HG03039 (cell line): ENCODE results near the gene SRRM1.

Experiments
- ATAC-seq: cut with Tn5 transposase; IDR thresholded peaks from one replicate; pipeline ENCODE4 v1.9.1; 2021; ENCODE audit warnings: mild to moderate bottlenecking, moderate library complexity; ENCODE audit not compliant: unreplicated experiment

The SRRM1 gene

GRCh38 chr1:24642481-24643362, at the start of gene SRRM1:
TSS of gene SRRM1 (plus strand) at chr1:24643302. CDS start at chr1:24643327, 25 bp downstream.
- peak; percentile 82 for ATAC-seq

- no peak for ATAC-seq
Measured at GRCh38 chr1:24594328-24594598, 48.8 kb upstream of the SRRM1 start.

DNA sequence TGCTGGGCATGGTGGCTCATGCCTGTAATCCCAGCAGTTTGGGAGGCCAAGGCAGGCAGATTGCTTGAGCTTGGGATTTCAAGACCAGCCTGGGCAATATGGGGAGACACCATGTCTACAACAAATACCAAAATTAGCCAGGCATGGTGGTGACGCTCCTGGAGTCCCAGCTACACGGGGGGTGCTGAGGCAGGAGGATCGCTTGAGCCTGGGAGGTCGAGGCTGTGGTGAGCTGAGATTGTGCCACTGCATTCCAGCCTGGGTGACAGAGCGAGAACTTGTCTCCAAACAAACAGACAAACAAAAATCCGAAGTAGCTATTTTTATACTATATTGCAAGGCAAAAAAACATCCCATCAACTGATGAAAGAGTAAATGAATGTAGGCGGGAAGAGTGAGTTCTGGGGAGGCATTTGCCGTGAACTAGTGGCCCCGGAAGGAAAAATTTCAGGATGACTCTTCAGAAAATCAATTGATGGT, 46.7 kb upstream of the SRRM1 start:
- ATAC-seq: no peak

DNA sequence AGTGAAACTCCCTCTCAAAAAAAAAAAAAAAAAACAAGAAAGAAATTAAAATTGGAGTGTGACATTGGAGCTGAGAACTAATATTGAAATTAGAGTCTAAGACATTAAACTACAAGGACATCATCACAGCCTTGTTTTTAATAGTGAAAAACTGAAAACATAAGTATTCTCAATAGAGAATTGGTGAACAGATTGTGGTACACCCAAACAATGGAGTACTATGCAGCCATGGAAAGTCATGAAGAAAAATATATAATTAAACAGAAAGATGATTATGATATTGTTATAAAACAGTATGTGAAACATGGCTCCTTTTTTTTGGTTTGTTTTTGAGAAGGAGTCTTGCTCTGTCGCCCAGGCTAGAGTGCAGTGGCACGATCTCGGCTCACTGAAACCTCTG, 43.8 kb upstream of the SRRM1 start:
- ATAC-seq: no peak

- ATAC-seq: no peak
Measured at GRCh38 chr1:24600551-24600950, 42.6 kb upstream of the SRRM1 start.

GRCh38 chr1:24605534-24606295, 37.4 kb upstream of the SRRM1 start:
- no peak for ATAC-seq

DNA sequence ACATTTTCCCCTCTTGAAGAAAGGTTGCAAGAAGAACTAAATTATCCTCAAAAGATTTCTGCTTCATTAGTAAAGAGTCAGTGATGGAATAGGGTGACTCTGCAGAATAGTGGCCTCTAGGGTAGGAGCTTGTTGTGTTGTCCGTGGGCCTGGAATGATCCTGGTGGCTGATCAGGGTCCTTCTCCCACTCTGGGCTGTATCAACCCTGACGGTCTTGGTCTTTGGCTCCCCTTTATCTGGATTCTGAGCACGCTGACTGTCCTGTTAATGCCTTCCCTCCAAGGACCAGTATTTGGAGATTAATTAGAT, 36.9 kb upstream of the SRRM1 start:
- no peak for ATAC-seq

GRCh38 chr1:24606621-24607020, 36.5 kb upstream of the SRRM1 start:
- no peak for ATAC-seq

DNA sequence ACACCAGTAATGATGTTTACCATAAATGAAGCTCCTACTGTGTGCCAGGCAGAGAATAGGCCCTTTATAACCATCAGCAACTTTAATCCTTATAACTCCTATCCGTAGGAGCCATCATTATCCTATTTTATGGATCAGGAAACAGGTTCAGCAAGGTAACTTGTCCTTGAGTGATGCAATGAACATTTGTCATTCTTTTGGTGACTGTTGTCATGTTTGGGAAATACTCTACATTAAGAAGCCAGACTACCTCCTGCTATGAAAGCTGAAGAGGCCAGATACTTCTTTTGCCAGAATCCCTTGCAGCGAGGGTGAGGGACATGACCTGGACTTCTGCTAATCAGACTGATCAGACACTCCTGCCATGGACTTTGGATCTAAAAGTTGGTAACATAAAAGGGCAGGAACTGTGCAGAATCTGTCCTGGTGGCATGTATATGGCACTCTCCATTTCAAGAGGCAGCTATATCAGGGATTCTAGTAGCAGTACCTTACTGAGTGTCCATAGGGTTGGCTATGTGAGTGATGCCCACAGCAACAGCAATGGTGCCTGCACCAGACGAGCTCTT, 33.1 kb upstream of the SRRM1 start:
- ATAC-seq: no peak

- no peak for ATAC-seq
Measured at GRCh38 chr1:24619376-24619775, 23.7 kb upstream of the SRRM1 start.

DNA sequence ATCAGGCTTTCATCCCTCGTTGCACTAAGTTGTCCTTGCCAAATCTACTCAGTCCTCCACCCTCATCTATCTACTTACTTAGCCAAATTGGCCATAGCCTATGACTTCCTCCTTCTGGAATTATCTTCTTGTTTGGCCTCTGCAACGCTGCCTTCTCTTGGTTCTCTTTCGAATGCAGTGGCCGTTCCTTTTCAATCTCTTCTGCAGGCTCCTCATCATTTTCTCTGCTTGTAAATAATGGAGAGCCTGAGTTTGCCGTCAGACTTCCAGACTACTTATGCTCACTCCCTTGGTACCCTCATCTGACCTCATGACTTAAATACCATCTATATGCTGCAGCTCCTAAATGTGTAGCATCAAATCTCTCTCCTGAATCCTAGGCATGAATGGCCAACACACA, 22.4 kb upstream of the SRRM1 start:
- ATAC-seq: no peak

DNA sequence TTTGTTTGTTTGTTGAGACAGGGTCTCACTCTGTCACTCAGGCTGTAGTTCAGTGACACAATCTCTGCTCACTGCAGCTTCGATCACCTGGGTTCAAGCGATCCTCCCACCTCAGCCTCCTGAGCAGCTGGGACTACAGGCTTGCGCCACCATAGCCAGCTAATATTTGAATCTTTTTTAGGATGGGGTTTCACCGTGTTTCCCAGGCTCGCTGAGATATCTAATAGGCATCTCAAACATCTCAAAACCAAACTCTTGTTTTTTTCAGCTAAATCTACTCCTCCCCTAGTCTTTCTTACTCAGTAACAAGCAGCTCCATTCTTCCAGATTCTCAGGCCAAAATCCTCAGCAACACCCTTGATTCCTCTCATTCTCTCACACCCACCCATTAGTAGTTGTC, 22.0 kb upstream of the SRRM1 start:
- ATAC-seq: no peak

GRCh38 chr1:24622218-24622617, 20.9 kb upstream of the SRRM1 start:
- ATAC-seq: no peak

DNA sequence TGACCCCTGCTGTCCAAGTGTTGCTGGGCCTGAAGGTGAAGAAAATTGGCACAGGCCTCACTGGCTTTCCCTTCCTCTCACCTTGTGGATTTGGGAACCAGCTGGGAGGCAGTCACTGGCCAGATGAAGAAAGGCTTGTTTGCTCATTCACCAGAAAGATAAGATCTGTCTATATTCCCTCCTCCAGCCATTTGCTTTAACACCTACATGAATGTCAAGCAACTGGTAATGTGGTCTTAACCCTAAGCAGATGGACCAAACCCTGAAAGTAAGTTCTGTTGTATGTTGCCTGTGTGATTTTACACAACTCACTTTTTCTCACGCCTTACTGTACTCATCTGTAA, 10.3 kb upstream of the SRRM1 start:
- no peak for ATAC-seq

DNA sequence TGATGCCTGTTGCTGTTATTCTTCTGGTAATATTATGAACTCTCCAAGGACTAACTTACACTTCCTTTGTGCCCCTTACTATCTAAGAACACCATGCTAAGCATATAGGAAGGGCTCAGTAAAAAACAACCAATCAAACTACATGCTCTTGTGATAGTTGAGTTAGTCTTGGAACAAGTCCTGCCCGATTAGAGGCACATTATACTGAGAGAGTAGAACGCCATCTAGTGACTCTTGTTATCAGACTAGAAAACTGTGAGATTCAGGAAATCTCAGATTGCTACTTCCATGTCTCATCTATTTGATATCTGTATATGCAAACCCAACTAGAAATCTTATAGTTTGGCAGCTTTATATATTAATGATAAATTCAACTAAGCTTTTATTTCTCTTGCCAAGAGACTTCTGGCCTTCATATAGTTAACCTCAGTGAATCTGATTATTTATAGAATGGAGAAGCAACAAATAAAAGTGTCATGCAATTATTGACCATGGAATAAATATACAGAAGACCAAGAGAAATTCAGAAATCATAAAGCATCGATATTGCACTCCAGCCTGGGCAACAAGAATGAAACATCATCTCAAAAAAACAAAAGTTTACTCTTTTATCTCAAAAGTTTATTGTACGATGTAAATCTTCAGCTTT, 7.8 kb upstream of the SRRM1 start:
- ATAC-seq: no peak

DNA sequence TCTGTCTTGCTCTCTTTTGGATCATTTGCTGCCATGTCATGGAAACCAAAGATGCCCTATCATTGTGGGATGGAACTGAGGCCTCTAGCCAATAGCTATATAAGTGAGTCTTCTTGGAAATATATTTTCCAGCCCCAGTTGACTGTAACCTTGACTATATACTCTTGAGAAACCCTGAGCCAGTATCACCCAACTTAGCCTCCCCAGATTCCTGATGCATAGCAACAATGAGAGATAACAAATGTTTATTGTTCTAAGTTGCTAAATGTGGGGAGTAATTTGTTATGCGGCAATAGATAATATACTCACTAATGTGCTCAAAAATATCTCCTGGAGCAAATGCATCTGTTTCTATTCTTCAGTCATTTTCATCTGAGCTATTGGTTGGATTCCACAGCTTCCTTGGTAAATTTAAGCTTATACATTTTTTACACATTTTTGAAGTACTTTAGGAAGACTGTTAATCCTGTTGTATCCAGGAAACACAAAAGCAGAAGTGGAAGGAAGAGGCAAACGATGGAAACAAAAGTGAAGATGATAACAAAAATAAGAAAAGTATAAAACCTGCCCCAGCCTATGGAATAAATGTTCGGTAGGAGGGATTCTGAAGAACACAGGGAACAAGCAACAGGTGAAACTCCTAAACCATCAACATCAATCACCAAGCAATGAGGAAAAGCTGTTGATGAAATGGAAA, 6.3 kb upstream of the SRRM1 start:
- ATAC-seq: no peak

DNA sequence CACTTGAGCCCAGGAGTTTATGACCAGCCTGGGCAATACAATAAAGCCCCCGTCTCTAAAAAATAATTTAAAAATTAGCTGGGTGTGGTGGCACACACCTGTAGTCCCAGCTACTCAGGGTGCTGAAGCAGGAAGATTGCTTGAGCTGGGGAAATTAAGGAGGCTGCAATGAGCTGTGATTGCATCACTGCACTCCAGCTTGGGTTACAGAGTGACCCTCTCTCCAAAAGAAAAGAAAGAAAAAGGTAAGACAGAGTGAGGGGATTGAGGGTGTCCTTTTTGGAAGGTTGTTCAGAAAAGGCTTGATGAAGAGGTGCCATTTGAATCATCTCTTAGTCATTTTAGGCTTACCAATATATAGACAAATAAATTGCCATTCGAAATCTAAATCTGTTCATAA, 4.0 kb upstream of the SRRM1 start:
- ATAC-seq: no peak

DNA sequence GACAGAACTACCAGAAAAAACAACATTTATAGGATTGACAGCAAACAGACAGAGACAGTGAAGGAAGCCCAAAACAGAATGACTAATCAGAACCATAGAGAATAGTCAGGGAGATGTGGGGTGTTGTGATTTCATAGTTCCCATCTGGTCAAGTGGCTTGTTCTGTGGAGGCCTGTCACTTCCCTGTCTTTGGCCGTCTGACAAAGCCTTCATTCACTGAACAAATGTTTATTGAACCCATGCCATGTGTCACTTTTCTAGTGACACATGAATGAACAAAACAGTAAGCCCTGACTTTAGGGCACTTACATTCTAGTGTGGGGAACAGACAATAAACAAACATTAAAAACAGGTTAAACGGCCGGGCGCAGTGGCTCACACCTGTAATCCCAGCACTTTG, 3.2 kb upstream of the SRRM1 start:
- no peak for ATAC-seq

GRCh38 chr1:24640288-24640687, 2.8 kb upstream of the SRRM1 start:
- ATAC-seq: no peak

DNA sequence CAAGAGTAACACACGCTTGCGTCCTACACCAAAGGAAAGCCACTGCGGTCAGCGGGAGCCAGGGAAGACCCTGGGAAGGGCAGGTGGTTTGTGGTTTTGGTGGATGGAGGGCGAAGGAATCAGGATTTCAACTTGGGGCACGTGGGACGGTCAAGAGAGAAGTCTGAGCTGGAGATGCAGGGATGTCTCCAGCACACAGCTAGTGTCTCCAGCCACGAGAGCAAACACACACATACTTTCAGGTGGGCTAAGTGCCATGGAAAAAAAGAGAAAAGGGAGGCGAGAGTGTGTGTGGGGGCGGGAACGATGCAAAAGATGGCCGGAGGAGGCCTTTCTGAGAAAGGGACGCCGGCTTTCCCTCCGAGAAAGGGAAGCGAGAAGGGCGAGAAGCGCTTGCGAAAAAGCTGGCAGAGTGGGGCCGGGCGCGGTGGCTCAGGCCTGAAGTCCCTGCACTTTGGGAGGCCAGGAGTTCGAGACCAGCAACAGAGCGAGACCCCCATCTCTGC, 1.4 kb upstream of the SRRM1 start:
- no peak for ATAC-seq
